A549 (cell line): ENCODE measurements around the gene NOS3. TPM values are rescaled to one million over a fixed set of nuclear protein-coding genes. Genes with fewer than 3 reads are reported as not detected.

Experiments used
- ATAC-seq, 2 experiments: fragments of 200-7000 bp in 1 of 2; fragments of >200 bp in 1 of 2; cut with Nextera tagmentation in 1 of 2; cut with Tn5 transposase in 1 of 2; 3 replicates each; pipeline versions ENCODE4 v1.8.0 to v1.9.1; 2018 to 2020; ENCODE audit warnings: mild to moderate bottlenecking in 1 of 2, moderate library complexity in 1 of 2
- CTCF ChIA-PET: fragments of 300-600 bp; sonication (Branson Sonifier 250); formaldehyde crosslinking; extraction: SDS; loops from one replicate; lab custom pipeline; 2021; ENCODE audit warnings: antibody characterized with exemption, inconsistent platforms; lab: Yijun Ruan, JAX
- POLR2A ChIA-PET: fragments of 350-600 bp; formaldehyde crosslinking; extraction: SDS; loops from one replicate; lab custom pipeline; 2021; ENCODE audit warnings: antibody characterized with exemption, inconsistent platforms; lab: Yijun Ruan, JAX
- DNase-seq, 2 experiments: peaks; one replicate each; pipeline versions ENCODE4 v3.0.0 to v3.0.0-alpha.2; 2011 to 2016; ENCODE audit warnings: low read depth in 1 of 2, low spot score in 1 of 2
- FAIRE-seq: peaks from 2 replicates; lab custom pipeline; 2011; peaks lifted over from hg19 to GRCh38; lab: Jason Lieb, UNC
- H3K27ac ChIP-seq, 2 experiments: fragments of >200 bp; sonication (Bioruptor Twin); formaldehyde crosslinking; 3 replicates each; pipeline ENCODE4 v1.5.1; 2016 to 2017
- H3K4me1 ChIP-seq: fragments of >200 bp; sonication (Bioruptor Twin); formaldehyde crosslinking; 3 replicates; pipeline ENCODE4 v1.6.1; 2016
- H3K4me2 ChIP-seq: fragments of >200 bp; sonication (Bioruptor Twin); formaldehyde crosslinking; 3 replicates; pipeline ENCODE4 v1.6.1; 2016
- H3K4me3 ChIP-seq: fragments of >200 bp; sonication (Bioruptor Twin); formaldehyde crosslinking; 3 replicates; pipeline ENCODE4 v1.5.1; 2016
- H3K9me3 ChIP-seq: fragments of >200 bp; sonication (Bioruptor Twin); formaldehyde crosslinking; 3 replicates; pipeline ENCODE4 v1.6.1; 2016
- CEBPB ChIP-seq, 2 experiments: fragments of >200 bp in 1 of 2; sonication (Bioruptor Twin) in 1 of 2; formaldehyde crosslinking in 1 of 2; IDR thresholded peaks; 2 replicates each; pipeline ENCODE4 v1.6.1; 2012 to 2016
- CHD2 ChIP-seq: fragments of 150-350 bp; IDR thresholded peaks from 2 replicates; pipeline ENCODE4 v1.6.1; 2014; ENCODE audit warnings: low read length; ENCODE audit not compliant: partially characterized antibody
- CHD4 ChIP-seq: fragments of 200-600 bp; sonication (generic); IDR thresholded peaks from 2 replicates; pipeline ENCODE4 v1.6.1; 2016; ENCODE audit warnings: antibody characterized with exemption, mild to moderate bottlenecking, borderline replicate concordance
- FOSB ChIP-seq: fragments of 250-450 bp; sonication (Bioruptor Pico); IDR thresholded peaks from 2 replicates; pipeline ENCODE4 v1.5.0; 2020; ENCODE audit warnings: mild to moderate bottlenecking, moderate library complexity
- FOXS1 ChIP-seq: fragments of 250-450 bp; sonication (Bioruptor Pico); IDR thresholded peaks from 2 replicates; pipeline ENCODE4 v1.5.0; 2020; ENCODE audit warnings: mild to moderate bottlenecking, moderate library complexity
- HEYL ChIP-seq: fragments of 250-450 bp; sonication (Bioruptor Pico); IDR thresholded peaks from 2 replicates; pipeline ENCODE4 v1.8.0; 2021; ENCODE audit warnings: mild to moderate bottlenecking, moderate library complexity
- HOXB5 ChIP-seq: fragments of 250-450 bp; sonication (Bioruptor Pico); IDR thresholded peaks from 2 replicates; pipeline ENCODE4 v1.5.0; 2020; ENCODE audit warnings: mild to moderate bottlenecking, moderate library complexity
- JUN ChIP-seq, 2 experiments: fragments of >200 bp; sonication (Bioruptor Twin); formaldehyde crosslinking; IDR thresholded peaks; 2 replicates in 1 of 2; 3 replicates in 1 of 2; pipeline ENCODE4 v1.6.1; 2016 to 2017
- KDM1A ChIP-seq: fragments of 200-600 bp; sonication (generic); IDR thresholded peaks from 2 replicates; pipeline ENCODE4 v1.6.1; 2016; ENCODE audit warnings: low read depth, mild to moderate bottlenecking
- MYC ChIP-seq: IDR thresholded peaks from 2 replicates; pipeline ENCODE4 v1.6.1; 2012; ENCODE audit warnings: mild to moderate bottlenecking, inconsistent platforms, low read length, improper control_type of control experiment, borderline replicate concordance
- NR3C1 ChIP-seq: fragments of >200 bp; sonication (Bioruptor Twin); formaldehyde crosslinking; IDR thresholded peaks from 3 replicates; pipeline ENCODE4 v1.6.1; 2017
- RFX5 ChIP-seq: fragments of 450-650 bp; IDR thresholded peaks from 2 replicates; pipeline ENCODE4 v1.7.1; 2014; ENCODE audit warnings: antibody characterized with exemption, mild to moderate bottlenecking, moderate library complexity
- TFCP2L1 ChIP-seq: fragments of 250-450 bp; sonication (Bioruptor Pico); IDR thresholded peaks from 2 replicates; pipeline ENCODE4 v1.5.0; 2021; ENCODE audit warnings: mild to moderate bottlenecking
- TP53 ChIP-seq: fragments of 250-450 bp; sonication (Bioruptor Pico); IDR thresholded peaks from 2 replicates; pipeline ENCODE4 v1.5.0; 2021; ENCODE audit warnings: mild to moderate bottlenecking, moderate library complexity
- ZSCAN20 ChIP-seq: fragments of 250-450 bp; sonication (Bioruptor Pico); IDR thresholded peaks from 2 replicates; pipeline ENCODE4 v1.8.0; 2022; ENCODE audit warnings: mild to moderate bottlenecking, moderate library complexity
- WGBS: methylation state at CpG from one replicate; pipeline ENCODE4 v1.1.6; 2017; ENCODE audit errors: missing lambda C conversion rate; 5-methylcytosine and 5-hydroxymethylcytosine counted together
- polyA plus RNA-seq, 4 experiments: library from polyadenylated mRNA; depleted of rRNA in 3 of 4; stranded (reverse); fragments of >200 nt; fragmentation: RNase III in 1 of 4; extraction: RNeasy Plus Mini Kit Qiagen cat#74134 plus additional on column Dnase treatment in 1 of 4; gene quantifications; 2 replicates in 3 of 4; 3 replicates in 1 of 4; pipeline ENCODE4 v1.2.3, GENCODE V29; 2011 to 2017
- TF ChIP-seq, protein P1 (sequence below): IDR thresholded peaks from 2 replicates; pipeline ENCODE4 v1.6.1; 2012
- TF ChIP-seq, protein P2 (sequence below): IDR thresholded peaks from 2 replicates; pipeline ENCODE4 v1.6.1; 2012
- TF ChIP-seq, protein P3 (sequence below): fragments of 200-600 bp; sonication (generic); IDR thresholded peaks from 2 replicates; pipeline ENCODE4 v1.6.1; 2016; ENCODE audit warnings: antibody characterized with exemption, mild to moderate bottlenecking, moderate library complexity
- TF ChIP-seq, protein P4 (sequence below): fragments of 250-450 bp; sonication (Bioruptor Pico); IDR thresholded peaks from 2 replicates; pipeline ENCODE4 v1.5.0; 2021; ENCODE audit warnings: mild to moderate bottlenecking, moderate library complexity, borderline replicate concordance

The NOS3 gene
- polyA plus RNA-seq, 2 of the 4 experiments (the other 2 are of a cell fraction), result 0.52 to 0.71 TPM

DNA sequence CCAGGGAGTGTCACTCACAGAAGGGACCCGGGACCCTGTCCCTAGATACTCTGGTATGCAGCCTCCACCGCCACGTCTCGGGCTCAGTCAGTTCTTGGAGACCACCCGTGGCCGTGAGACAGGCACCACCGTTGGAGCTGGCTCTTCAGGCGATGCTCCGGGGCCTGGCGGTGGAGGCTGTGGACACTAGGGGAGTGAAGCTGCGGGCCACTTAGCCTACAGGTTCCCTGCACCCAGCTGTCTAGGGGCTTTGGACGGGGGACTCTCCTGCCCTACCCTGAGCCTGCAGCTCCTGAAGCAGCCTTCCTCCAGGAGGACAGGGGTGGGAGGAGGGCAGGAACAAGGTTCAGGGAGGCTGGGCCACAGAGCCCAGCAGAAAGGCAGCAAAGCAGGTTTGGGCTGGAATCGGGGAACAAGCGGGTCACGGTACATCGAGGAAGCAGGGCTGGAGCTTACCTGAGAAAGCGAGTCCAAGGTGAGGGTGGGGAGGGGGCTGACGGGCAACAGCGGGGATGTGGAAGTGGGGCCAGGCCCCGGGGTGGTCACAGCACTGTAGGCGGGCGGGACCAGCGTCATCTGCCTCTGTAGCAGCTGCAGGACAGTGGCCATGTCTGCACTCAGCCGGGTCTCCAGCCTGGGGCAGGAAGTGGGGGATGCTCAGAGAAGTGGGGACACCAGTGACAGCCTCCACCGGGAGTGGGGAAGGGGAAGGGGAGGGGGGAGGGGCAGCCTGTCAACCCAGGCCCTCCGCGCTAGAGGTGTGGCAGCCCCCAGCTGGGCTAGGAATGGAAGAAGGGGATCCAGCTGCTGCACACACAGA is 44.2 kb upstream of the NOS3 start:
- POLR2A ChIA-PET, result no interaction called here
- ATAC-seq, result peak in 1 of 2 experiments; percentile 6; a peak in 2 of 6 replicates

DNA sequence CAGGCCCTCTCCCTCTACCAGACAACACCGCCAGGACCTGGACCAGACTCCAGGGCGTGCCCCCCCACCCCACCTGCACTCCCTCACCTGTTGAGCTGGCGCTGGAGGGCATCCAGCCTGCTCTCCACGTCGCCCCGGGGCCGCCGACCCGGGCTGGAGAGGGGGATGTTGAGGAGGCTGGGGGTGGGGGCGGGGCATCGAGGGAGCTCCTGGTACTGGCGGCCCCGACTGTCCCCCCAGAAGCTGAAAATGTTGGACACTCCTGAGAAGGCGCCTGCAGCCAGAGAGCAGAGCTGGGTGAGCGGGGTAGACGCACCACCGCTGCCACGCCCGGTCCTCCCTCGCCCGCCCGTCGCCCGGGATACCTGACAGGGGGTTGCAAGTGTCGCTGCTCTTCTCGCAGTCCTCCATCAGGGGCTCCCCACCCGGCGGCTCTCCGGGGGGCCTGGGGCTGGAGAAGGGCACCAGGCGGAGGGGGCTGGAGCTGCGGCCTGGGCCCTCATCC is 43.5 kb upstream of the NOS3 start:
- no peak overlapping the region for H3K4me3 ChIP-seq
- no peaks in the 10 kb centered on the region for H3K4me1 ChIP-seq
- TF ChIP-seq, protein P1, sequence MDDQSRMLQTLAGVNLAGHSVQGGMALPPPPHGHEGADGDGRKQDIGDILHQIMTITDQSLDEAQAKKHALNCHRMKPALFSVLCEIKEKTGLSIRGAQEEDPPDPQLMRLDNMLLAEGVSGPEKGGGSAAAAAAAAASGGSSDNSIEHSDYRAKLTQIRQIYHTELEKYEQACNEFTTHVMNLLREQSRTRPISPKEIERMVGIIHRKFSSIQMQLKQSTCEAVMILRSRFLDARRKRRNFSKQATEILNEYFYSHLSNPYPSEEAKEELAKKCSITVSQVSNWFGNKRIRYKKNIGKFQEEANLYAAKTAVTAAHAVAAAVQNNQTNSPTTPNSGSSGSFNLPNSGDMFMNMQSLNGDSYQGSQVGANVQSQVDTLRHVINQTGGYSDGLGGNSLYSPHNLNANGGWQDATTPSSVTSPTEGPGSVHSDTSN, result no peak
- TF ChIP-seq FOSB (CRISPR knock-in tag) (no peak), HOXB5 (no peak), JUN (IDR thresholded peaks at IDR 0.05) (no peak), TP53 (no peak), TFCP2L1 (no peak)
- no peaks in the 10 kb centered on the region for H3K9me3 ChIP-seq
- H3K27ac ChIP-seq, result no peak overlapping the region
- ChIA-PET POLR2A (no interaction called here), CTCF (interaction anchor here (1.1 to 2.2 kb wide), 2 partner anchors 16 to 54 kb away, joined by 3 to 6 read pairs; no protein-coding TSS in a partner anchor)
- DNase-seq (no peak), ATAC-seq (no peak), FAIRE-seq (no peak)
- WGBS, result 72% methylated on average over 6 of the region's 31 CpGs
- no peak overlapping the region for H3K4me2 ChIP-seq

More for the DNA sequence above, 44.2 kb upstream of the NOS3 start:
- H3K4me2 ChIP-seq, result no peak overlapping the region
- TF ChIP-seq FOXS1 (CRISPR knock-in tag), result no peak
- no peak for TF ChIP-seq HEYL (CRISPR knock-in tag)
- TF ChIP-seq, protein P2, sequence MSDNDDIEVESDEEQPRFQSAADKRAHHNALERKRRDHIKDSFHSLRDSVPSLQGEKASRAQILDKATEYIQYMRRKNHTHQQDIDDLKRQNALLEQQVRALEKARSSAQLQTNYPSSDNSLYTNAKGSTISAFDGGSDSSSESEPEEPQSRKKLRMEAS, result no peak
- no peak for TF ChIP-seq TP53
- TF ChIP-seq KDM1A, result no peak
- no peak for TF ChIP-seq ZSCAN20 (CRISPR knock-in tag)
- TF ChIP-seq MYC, result no peak
- TF ChIP-seq, protein P3, sequence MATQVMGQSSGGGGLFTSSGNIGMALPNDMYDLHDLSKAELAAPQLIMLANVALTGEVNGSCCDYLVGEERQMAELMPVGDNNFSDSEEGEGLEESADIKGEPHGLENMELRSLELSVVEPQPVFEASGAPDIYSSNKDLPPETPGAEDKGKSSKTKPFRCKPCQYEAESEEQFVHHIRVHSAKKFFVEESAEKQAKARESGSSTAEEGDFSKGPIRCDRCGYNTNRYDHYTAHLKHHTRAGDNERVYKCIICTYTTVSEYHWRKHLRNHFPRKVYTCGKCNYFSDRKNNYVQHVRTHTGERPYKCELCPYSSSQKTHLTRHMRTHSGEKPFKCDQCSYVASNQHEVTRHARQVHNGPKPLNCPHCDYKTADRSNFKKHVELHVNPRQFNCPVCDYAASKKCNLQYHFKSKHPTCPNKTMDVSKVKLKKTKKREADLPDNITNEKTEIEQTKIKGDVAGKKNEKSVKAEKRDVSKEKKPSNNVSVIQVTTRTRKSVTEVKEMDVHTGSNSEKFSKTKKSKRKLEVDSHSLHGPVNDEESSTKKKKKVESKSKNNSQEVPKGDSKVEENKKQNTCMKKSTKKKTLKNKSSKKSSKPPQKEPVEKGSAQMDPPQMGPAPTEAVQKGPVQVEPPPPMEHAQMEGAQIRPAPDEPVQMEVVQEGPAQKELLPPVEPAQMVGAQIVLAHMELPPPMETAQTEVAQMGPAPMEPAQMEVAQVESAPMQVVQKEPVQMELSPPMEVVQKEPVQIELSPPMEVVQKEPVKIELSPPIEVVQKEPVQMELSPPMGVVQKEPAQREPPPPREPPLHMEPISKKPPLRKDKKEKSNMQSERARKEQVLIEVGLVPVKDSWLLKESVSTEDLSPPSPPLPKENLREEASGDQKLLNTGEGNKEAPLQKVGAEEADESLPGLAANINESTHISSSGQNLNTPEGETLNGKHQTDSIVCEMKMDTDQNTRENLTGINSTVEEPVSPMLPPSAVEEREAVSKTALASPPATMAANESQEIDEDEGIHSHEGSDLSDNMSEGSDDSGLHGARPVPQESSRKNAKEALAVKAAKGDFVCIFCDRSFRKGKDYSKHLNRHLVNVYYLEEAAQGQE, result no peak
- TF ChIP-seq TFCP2L1, result no peak
- no peak for TF ChIP-seq NR3C1
- TF ChIP-seq CHD4, result no peak
- no peak for TF ChIP-seq CHD2
- no peak for TF ChIP-seq JUN (IDR thresholded peaks at IDR 0.05)
- TF ChIP-seq, protein P4, sequence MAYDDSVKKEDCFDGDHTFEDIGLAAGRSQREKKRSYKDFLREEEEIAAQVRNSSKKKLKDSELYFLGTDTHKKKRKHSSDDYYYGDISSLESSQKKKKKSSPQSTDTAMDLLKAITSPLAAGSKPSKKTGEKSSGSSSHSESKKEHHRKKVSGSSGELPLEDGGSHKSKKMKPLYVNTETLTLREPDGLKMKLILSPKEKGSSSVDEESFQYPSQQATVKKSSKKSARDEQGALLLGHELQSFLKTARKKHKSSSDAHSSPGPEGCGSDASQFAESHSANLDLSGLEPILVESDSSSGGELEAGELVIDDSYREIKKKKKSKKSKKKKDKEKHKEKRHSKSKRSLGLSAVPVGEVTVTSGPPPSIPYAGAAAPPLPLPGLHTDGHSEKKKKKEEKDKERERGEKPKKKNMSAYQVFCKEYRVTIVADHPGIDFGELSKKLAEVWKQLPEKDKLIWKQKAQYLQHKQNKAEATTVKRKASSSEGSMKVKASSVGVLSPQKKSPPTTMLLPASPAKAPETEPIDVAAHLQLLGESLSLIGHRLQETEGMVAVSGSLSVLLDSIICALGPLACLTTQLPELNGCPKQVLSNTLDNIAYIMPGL, result no peak
- TF ChIP-seq RFX5, result no peak
- no peak for TF ChIP-seq CEBPB (IDR thresholded peaks at IDR 0.05)
- FAIRE-seq (no peak), DNase-seq (no peak)
- no peak overlapping the region for H3K4me3 ChIP-seq
- H3K27ac ChIP-seq, result no peak overlapping the region
- WGBS, result 75% methylated on average over 15 of the region's 27 CpGs
- CTCF ChIA-PET, result interaction anchor here (1.1 to 2.2 kb wide), 2 partner anchors 16 to 29 kb away, joined by 4 to 6 read pairs; no protein-coding TSS in a partner anchor
- no peaks in the 10 kb centered on the region for H3K4me1 ChIP-seq
- no peaks in the 10 kb centered on the region for H3K9me3 ChIP-seq
